Erythroblast (primary cell): ENCODE measurements around the gene NAA35.

ENCODE experiments used
- GATA1 ChIP-seq: IDR thresholded peaks from 2 replicates; pipeline ENCODE4 v1.6.1; 2011; ENCODE audit warnings: low read depth, mild to moderate bottlenecking, control low read depth, low read length, moderate library complexity
- POLR2A ChIP-seq: IDR thresholded peaks from 2 replicates; pipeline ENCODE4 v1.6.1; 2011; ENCODE audit warnings: mild to moderate bottlenecking, low read length

DNA sequence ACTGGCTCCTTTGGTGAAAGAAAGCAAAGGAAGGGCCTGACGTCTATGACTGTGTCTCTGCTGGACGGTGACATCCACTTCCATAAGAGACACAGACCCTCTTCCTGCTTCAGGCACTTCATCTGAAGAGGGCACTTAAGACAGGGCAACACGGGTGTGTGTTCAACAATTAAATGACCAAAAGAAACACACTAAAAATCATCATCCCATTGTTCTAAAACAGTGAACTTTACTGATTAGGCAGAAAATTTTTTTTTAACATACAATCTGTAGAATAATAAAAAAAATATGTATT lies 99.9 kb downstream of the NAA35 start:
- no peak for TF ChIP-seq GATA1
- no peak for TF ChIP-seq POLR2A
